GM19035 (cell line): Measurements from ENCODE around the gene WDR18.

ENCODE experiments used
- ATAC-seq: cut with Tn5 transposase; IDR thresholded peaks from one replicate; pipeline ENCODE4 v1.9.1; 2021; ENCODE audit not compliant: unreplicated experiment

The WDR18 gene

DNA sequence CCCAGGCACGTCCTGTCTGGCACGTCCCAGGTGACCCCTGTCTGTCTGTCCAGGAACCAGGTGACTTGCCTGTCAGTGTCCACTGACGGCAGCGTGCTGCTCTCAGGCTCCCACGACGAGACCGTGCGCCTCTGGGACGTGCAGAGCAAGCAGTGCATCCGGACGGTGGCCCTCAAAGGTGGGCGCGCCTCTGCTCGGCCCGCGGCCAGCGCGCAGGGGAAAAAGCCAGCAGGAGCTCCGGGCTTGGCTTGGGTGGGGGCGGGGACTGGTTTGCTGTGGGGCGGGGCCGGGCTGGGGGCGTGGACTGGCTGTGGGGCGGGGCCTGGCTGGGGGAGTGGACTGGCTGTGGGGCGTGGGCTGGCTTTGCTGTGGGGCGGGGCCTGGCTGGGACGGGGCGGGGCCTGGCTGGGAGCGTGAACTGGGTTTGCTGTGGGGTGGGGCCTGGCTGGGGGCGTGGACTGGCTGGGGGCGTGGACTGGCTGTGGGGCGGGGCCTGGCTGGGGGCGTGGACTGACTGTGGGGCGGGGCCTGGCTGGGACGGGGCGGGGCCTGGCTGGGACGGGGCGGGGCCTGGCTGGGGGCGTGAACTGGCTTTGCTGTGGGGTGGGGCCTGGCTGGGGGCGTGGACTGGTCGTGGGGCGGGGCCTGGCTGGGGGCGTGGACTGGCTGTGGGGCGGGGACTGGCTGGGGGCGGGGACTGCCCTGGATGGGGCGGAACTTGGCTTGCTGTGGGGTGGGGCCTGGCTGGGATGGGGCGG, 7.2 kb downstream of the WDR18 start:
- no peak for ATAC-seq

DNA sequence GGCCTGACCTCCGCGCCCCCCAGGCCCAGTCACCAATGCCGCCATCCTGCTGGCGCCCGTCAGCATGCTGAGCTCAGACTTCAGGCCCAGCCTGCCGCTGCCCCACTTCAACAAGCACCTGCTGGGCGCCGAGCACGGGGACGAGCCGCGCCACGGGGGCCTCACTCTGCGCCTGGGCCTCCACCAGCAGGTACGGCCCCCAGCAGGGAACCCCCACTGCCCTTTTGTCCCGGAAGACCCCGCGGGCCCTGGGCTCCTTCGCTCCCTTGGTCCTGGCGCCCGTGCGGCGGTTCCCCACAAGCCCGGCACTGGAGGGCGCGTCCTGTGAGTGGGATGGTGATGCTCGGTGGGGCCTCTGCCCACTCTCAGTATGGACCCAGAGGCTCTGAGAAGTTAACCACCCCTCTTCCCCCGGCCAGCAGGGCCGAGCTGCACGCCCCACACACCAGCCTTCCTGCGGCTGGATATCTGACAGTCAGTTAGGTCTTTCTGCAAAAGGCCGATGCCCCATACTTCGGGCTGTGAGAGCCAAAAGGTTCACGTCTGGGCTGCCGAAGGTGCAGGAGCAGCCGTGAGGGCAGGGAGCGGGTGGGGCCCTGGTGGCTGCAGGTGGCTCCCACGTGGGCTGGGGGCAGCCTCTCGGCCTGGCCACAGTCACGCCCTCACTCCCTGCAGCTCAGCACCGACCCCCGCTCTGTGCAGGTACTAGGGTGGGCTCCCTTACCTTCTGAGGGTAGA, 8.0 kb downstream of the WDR18 start:
- ATAC-seq, result no peak

DNA sequence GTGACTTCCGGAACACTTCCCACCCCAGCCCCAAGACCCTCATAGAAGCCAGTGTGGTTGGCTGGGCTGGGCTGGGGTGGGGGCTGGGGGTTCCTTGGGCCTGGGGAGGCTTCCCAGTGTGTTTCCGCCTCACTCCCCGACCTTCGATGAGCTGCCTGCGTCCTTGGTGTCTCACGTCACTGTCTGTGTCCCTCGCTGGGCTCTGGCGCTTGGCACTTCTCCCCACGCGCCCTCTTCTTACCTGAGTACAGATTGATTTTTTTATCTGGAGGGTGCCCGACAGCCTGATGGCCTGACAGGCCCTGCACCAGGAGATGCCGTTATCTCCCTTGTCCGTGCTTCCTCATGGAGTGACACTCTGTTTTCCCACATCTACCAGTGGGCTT, 8.5 kb downstream of the WDR18 start:
- ATAC-seq, result no peak

DNA sequence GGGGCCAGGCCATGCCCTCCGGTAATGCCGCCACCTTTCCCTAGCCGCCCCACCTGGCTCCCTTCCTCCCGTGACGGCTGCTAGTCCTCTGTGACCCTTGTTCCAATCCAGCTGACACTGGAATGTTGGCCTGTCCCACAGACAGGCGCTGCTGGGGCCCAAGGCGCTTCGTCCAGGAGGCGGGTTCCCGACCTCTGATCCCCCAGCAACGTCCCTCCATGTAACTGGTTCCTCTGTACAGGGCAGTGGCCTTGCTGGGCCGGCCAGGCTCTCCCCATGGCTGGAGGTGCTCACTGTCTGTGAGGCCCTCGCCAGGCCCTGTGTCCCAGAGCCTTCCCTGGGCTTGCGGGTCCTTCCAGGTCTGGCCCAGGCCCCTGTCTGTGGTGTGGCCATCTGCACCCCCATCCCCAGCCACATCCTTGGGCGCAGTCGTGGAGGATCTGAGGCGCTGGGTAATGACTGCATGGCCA, 9.3 kb downstream of the WDR18 start:
- ATAC-seq, result no peak

DNA sequence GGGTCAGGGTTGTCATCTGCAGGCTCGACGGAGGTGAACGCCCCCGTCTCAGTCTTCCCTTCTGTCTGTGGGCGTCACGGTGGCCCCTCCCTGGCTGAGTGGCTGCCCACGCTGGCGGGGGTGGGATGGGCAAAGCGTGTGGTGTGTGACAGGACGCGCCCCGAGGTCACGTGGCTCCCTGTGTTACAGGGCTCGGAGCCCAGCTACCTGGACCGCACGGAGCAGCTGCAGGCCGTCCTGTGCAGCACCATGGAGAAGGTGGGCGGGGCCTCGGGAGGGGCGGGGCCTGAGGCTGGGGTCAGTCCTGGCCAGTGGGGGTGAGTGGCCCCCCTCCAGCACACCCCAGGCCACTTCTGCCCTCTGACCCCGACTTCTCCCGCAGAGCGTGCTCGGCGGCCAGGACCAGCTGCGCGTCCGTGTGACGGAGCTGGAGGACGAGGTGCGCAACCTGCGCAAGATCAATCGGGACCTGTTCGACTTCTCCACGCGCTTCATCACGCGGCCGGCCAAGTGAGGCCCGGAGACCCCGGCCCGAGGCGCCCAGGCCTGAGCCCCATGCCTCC, 9.8 kb downstream of the WDR18 start:
- no peak for ATAC-seq

DNA sequence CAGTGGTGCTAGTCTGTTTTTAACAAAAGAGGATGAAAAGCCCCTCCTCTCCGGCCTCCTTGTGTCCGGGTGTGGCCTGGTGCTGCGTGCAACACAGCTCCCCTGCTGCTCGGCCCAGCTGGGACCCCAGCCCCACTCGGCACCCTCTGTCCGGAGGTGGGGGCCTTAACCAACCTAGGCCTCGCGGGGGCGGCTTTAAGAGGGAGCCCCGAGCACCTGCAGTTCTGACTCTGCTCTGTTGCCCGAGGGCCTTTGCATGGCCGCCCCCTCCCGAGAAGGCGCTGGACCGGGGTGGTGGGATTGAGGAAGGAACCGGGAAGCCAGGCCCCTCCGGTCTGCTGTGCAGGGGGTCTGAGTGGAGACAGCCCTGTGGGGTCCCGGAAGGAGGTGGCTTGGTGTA, 10.4 kb downstream of the WDR18 start:
- ATAC-seq, result no peak

DNA sequence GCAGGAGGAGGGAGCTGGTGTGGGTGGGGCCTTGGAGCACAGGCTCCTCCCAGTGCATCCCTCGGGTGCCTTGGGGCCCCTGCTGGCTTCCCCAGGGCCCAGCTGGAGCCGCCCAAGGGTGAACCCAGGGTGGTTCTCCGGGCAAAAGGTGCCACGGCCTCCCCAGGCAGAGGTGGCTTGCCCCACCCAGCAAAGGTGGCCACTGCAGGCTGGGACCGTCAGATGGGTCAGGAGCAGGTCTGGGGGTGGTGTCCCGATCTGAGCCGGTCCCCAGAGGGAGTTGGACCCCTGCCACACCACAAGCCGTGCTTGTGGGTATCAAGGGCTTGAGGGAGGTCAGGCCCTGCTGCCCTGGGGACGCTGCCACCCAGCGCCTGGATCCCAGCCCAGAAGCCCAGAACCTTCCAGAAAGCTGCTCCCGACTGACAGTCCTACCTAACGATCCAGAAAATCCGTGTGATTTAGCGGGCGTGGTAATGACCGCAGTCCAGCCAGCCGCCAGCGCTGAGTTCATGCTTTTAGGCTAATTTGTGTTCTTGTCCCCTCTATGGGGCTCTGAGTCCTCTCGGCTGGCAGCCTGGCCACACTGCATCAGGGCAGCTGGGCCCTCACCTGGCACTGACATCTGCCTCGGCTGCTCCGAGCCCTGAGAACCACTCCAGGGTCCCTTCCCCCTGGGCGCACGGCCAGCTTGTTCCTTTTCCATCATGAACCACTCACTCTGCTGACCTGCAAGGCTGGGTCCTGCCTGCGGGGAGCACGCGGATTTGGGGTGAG, 11.1 kb downstream of the WDR18 start:
- ATAC-seq, result no peak

DNA sequence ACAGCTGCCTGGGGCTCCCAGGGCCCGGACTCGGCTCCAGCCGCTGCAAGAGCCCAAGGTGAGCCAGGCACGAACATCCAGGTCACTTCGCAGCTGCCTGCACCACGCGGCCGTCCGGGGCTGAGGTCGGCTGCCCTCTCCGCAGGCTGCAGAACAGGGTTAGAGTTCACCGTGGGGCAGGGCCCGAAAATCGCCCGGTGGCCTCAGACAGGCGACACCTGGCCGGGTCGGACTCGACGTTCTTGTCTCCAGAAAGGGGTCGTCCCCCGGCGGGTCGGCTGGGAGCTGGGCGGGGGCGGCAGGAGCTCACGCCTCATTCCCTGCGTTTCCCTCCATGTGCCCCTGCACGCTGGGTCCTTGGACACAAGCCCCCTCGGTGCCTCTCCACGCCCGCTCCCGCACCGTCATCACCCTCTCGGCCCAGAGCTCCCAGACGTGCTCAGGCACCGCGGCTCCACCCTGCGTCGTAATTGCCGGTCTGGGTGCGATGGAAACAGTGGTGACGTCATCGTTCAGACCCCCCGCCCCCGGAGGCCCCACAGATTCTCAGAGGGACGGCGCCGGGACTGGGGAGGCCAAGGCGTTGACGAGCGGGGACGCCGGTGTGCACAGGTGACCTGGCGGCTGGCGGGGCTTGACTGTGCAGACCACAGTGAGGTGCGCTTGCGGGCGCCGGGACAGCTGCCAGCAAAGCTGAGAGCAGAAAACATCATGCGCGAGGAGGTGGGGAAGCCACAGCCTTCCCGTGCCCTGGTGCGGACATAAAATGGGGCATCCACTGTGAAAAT, 12.1 kb downstream of the WDR18 start:
- no peak for ATAC-seq

DNA sequence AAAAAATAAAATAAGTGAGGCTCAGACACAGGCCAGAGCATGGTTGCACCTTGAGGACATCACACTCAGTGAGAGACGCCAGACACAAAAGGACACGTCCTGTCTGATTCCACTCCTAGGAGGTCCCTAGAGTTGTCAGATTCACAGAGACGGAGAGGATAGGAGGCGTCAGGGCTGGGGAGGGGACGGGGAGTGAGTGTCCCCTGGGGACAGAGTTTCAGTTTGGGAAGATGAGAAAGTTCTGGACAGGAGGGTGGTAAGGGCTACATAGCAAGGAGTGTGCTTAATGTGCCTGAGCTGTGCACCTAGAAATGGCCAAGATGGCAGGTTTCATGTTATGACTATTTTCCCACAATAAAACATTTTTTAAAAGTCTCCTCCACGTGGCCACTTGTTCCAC, 13.9 kb downstream of the WDR18 start:
- ATAC-seq, result no peak

DNA sequence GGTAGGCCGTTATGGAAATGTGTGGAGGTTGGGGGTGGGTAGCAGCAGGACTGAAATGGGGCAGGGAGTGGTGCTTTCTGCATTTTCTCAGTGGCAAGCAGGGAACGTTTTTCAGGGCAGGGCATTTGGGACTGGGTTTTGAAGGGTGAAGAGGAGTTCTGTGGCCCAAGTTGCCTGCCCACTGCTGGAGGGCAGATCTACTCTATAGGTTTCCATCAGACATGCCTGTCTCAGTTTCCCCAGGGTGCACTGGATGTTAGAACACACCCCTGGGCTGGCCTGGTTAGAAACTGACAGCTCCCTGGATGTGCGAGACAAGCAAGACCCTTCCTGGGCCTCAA, 15.2 kb downstream of the WDR18 start:
- no peak for ATAC-seq

DNA sequence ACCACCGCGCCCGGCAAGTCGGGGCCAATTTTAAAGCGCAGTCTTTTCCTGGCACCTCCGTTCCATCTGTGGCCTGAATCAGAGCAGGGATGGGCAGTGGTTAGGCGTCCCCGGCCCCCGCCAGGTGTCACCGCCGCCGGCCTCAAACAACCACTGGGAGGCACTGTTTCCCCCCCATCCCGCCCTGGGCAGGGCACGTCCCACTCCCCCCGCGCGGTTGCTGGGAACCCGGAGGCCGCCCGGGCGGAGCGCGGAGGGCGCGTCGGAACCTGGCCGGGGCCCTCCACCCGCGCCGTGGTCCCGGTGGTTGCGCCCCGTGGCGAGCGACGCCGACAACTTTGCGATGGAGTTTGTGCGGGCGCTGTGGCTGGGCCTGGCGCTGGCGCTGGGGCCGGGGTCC, 15.9 kb downstream of the WDR18 start, which contains the start of gene GRIN3B:
Gene GRIN3B, plus strand, starts transcription at position 325 of the 400 bp plus-strand sequence. Its CDS starts 19 bp downstream, at position 344.
- ATAC-seq, result no peak

DNA sequence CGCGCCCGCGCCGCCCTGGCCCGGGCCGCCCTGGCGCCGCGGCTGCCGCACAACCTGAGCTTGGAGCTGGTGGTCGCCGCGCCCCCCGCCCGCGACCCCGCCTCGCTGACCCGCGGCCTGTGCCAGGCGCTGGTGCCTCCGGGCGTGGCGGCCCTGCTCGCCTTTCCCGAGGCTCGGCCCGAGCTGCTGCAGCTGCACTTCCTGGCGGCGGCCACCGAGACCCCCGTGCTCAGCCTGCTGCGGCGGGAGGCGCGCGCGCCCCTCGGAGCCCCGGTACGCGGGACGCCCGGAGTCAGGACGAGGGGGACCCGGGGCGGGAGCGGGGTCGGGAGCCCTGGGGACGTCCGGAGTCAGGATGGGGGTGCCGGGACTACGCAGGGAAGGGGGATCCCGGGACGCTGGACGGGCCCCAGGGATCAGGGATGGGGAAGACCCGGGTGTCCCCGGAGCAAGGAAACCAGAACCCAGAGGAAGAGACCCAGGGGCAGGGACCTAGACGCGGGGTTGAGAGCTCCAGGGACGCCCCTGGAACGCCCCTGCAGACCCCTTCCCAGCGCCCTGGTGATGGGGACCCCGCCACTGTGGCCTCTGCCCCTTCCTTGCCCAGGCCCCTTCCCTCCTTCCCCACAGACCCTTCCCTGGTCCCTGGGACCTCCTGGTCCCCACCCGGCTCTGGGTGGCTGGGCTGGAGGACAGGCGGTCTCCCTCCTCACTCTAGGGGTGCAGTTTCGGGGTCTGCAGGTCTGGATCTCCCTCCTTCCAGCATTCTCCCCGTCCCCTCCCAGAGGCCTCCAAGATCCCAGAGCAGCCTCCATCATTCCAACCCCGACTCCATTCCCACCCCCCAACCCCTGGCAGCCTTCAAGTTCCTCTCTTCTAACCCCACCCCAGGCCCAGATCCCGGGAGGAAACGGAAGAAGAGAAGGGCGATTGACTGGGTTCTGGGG, 16.7 kb downstream of the WDR18 start:
- ATAC-seq, result no peak

DNA sequence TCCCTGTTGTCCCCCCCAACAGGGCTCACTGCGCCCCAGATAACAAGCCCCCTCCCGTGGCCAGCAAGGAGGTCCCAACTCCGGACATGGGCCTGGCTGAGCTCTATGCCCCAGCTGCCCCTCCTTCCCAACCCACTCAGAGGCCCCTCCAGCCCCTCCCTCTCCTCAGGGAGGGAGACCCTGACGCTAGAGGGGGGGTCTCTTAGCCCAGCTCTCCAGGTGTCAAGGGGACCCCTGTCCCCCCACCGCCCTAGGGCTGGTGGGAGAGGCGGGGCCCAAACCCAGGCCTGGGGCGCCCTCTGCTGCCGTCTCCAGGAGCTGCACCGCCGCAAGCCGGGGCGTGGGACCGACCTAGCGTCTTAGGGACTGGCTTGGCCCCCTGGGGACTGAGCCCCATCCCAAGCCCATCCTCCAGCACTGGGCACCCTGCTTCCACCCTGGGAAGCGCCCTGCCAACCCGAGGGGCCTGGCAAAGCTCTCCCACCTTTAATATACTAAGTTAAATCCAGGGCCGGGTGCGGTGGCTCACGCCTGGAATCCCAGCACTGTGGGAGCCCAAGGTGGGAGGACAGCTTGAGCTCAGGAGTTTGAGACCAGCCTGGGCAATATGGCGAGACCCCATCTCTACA, 17.5 kb downstream of the WDR18 start:
- no peak for ATAC-seq

DNA sequence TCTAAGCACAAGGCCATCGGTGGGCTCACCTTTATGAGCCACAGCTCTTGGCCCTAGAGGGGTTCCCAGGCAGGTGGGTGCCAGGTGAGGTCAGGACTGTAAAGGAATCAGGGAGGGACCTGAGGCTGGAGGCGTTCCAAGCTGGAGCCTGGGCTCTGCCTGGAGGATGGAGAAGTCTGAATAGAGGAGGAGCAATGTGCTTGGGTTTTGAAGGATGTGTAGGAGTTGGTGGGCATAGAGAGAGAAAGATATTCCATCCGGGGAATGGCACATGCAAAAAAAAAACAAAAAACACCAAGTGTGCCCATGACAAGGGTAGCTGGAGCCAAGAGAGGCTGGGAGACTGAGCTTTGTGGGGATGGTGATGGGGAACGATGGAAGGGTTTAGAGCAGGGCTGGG, 18.5 kb downstream of the WDR18 start:
- ATAC-seq, result no peak

DNA sequence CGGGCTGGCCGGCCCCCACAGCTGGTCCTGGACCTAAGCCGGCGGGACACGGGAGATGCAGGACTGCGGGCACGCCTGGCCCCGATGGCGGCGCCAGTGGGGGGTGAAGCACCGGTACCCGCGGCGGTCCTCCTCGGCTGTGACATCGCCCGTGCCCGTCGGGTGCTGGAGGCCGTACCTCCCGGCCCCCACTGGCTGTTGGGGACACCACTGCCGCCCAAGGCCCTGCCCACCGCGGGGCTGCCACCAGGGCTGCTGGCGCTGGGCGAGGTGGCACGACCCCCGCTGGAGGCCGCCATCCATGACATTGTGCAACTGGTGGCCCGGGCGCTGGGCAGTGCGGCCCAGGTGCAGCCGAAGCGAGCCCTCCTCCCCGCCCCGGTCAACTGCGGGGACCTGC, 19.1 kb downstream of the WDR18 start:
- ATAC-seq, result no peak

DNA sequence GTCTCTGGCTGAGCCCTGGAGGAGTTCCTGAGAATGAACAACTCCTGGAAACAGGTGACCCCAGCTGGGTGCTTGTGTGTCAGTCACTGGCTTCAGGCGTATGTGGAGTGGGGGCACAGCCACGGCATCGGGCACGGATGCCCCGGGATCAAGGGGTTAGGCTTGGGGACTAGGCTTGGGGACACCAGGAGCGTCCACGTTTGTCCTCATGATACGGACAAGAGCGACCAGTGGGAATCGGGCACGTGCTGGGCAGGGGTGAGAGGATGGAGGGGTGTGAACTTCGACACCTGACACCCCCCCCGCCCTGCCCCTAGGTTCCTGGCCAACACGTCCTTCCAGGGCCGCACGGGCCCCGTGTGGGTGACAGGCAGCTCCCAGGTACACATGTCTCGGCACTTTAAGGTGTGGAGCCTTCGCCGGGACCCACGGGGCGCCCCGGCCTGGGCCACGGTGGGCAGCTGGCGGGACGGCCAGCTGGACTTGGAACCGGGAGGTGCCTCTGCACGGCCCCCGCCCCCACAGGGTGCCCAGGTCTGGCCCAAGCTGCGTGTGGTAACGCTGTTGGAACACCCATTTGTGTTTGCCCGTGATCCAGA, 20.2 kb downstream of the WDR18 start:
- ATAC-seq, result no peak

DNA sequence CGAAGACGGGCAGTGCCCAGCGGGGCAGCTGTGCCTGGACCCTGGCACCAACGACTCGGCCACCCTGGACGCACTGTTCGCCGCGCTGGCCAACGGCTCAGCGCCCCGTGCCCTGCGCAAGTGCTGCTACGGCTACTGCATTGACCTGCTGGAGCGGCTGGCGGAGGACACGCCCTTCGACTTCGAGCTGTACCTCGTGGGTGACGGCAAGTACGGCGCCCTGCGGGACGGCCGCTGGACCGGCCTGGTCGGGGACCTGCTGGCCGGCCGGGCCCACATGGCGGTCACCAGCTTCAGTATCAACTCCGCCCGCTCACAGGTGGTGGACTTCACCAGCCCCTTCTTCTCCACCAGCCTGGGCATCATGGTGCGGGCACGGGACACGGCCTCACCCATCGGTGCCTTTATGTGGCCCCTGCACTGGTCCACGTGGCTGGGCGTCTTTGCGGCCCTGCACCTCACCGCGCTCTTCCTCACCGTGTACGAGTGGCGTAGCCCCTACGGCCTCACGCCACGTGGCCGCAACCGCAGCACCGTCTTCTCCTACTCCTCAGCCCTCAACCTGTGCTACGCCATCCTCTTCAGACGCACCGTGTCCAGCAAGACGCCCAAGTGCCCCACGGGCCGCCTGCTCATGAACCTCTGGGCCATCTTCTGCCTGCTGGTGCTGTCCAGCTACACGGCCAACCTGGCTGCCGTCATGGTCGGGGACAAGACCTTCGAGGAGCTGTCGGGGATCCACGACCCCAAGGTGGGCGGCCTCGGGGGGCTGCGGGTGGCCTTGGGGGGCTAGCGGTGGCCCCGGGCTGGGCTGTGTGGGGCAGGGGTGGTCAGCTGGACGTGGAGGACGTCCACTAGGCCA, 20.9 kb downstream of the WDR18 start:
- no peak for ATAC-seq
